NCI-H82 (cell line): ENCODE results near the gene FLT4.

Source experiments
- DNase-seq: peaks from one replicate; lab custom pipeline; 2025; lab: John Stamatoyannopoulos, UW

FLT4 gene

DNA sequence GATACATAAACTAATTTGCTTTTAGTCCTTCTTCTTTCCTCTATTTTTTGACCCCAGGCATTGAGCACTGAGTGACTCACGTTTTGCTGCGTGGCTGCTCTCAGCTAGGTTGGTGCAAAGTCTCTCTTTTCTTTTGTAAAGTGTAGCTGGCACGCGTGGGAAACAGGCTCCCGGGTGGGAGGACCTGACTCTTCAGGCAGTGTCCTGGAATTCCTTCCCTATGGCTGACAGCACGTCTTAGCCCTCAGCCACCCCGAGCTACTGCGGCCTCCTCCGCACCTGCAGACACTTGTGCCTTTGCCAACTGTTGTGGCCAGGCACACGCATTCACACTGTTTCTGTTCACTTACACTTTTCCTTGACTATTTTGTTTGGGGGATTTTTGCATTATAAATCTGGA, 57.2 kb downstream of the FLT4 start:
- DNase-seq = no peak

DNA sequence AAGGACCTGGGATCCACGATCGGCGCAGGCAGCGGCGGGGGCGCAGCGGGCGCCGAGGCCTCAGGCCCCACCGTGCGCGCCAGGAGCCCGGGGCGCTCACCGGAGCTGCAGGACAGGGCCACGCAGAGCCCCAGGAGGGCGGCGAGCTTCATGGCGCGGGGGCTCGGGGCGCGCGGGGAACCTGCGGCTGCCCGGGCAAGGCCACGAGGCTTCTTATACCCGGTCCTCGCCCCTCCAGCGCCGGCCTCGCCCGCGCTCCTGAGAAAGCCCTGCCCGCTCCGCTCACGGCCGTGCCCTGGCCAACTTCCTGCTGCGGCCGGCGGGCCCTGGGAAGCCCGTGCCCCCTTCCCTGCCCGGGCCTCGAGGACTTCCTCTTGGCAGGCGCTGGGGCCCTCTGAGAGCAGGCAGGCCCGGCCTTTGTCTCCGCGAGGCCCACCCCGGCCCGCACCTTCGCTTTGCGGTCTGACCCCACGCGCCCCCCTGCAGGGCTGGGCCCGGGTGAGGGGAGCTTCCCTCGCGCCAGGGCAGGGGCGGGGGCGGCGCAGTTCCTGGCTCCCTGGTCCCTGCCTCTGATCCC, 58.0 kb downstream of the FLT4 start, which contains the start of gene SCGB3A1:
SCGB3A1 (minus strand) TSS at position 189 of the 577 bp plus-strand sequence; CDS start at position 152, 37 bp downstream.
- no peak for DNase-seq

DNA sequence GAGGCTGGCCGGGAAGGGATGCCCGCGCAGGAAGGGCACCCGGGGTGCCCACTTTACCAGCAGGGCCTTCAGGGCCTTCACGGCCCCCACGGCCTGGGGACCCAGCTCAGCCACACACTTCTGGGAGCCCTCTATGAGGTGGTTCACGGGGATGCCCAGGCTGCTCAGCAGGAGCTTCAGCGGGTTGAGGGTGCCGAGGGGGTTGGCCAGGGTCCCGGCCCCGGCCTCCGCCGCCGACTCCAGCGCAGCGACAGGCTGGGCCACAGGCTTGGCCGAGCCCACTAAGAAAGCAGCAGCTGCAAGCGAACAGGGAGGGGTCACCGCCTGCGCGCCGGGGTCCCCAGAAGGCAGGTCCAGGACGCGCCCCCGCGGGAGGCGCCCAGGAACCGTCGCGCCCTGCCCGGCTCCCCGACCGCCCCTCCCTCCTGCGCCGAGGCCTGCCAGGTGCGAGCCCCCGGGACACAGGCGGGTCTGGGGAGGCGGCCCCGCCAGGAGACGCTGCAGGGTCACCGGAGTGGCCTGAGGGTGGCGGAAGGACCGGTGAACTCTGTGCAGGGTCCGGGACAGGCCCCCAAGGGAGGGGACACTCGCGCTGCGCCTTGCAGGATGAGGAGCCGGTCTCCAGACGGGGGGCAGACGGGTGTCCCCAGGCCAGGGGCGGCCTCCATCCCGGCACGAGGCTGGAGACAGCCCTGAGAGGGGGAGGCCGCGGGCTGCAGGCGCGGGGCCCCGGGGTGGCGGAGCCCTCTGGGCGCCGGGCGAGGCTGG, 58.7 kb downstream of the FLT4 start:
- no peak for DNase-seq

DNA sequence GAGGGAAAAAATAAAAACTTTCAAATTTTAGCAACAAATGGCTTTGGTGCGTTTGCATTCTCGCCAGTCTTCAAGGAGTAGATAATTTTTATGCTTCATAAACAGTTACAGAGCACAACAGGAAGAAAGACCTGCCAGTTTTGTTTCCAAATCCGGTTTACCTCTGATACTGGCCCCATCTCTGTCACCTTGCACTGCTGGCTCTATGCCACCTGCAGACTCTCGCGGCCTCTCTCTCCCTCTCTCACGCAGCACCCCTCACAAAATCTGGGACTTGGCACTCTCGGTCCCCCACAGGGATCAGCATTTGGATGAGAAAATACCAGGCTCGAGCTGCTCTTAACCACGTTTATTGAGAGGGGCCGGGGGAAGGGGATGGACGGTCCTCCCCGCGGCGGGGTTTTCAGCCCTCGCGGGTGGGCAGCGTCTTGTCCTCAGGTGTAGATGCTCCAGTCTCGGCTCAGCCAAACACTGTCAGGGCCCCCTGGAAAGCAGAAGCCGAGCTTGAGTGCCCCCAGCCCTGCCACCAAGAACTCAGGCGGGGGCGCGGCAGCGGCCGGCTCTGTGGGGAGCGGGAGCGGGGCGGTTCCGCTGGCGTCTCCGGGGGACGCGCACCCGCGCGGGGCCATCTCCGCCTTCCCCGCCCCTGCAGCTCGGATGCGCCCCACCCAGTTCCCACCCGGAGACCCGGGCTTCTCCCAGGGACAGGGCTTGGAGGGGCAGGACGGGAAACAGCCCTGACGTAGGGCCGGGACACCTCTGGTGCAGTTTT, 59.4 kb downstream of the FLT4 start:
- no peak for DNase-seq

DNA sequence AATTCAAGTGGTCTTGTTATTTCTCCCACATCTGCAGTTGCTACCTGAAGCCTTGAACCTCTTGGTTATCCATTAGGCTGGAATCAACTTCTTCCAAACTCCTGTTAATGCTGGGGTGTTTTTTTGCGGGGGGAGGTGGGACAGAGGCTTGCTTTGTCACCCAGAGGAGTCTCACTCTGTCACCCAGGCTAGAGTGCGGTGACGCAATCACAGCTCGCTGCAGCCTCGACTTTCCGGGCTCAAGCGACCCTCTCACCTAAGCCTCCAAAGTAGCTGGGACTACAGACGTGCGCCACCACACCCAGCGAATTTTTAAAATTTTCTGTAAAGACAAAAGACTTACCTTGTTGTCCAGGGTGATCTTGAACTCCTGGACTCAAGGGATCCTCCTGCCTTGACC, 62.5 kb downstream of the FLT4 start:
- no peak for DNase-seq

DNA sequence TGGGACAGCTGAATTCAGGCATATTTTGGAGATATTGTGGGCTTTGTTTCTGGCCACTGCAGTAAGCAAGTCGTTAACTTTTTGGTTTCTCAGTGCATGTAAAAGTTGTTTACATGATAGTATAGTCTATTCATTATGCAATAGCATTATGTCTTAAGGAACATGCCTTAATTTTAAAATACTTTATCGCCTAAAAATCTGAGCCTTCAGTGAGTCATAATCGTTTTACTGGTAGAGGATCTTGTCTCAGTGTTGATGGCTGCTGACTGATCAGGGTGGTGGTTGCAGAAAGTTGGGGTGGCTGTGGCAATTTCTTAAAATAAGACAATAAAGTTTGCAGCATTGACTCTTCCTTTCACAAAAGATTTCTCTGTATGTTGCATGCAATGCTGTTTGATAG, 63.2 kb downstream of the FLT4 start:
- DNase-seq = no peak

DNA sequence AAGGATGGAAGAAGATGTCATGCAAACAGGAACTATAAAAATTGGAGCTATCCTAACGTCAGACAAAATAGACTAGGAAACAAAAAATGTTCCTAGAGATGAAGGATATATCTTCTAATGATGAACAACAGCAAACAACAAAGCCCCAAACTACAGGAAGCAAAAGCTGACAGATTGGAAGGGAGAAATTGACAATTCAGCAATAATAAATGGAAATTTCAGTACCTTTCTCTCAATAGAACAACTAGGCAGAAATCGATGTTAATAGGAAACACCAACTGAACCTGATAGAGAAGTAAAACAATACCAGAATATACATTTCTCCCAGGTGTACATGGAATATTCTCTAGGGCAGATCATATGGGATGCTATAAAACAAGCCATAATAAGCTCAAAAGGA, 65.7 kb downstream of the FLT4 start:
- no peak for DNase-seq

DNA sequence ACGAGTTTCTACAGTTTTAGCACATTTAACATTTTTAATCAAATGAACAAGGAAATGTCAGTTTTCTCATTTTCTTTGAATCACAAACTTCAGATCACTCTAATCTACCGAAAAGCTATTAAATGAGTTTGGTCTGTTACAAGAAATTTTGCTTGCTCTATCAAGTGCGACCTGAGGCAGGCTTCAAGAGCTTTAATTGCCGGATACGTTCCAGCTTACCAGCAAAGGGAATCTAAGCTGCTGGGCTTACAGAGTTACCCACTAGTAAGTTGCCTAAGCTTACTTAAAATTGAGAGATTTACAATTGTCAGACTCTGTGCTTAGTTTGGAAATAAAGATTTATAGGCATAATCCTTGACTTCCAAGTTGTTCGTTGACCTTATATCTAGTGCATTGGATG, 68.7 kb downstream of the FLT4 start:
- peak; percentile 12 for DNase-seq

DNA sequence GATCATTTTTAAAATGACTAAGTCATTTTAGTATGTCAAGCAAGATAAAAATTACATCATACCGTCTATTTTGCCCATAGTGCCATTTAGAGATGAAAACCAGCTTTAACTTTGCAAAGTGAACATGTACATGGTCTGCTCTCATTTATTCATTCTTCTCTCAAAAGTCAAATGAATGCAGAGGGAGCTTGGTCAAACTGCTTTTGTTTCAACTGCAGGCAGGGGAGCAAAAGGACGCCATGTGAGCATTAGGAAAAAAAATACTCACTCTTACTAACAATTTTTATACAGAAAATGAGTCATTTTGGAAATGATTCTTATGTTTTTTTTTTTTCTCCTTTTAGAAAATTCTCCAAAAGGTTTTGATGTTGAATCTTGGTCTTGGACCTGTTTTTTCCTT, 73.8 kb downstream of the FLT4 start:
- no peak for DNase-seq

DNA sequence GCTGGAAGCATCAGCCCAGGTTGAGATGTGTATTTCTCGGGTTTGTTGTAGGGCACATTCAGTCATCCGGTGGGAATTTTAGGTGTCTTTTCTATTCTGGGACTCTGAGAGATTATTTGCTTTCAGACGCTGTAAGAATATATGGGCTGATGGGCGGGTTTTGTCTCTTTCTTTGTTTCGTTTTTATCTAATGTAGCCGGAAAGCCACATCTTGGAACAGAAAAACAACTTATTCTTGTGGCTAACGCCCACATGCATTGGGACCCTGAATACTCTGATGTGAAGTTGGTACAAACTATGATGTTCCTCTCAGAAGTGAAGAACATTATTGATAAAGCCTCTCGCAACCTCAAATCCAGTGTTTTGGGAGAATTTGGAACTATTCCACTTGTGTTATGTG, 80.5 kb downstream of the FLT4 start:
- no peak for DNase-seq

DNA sequence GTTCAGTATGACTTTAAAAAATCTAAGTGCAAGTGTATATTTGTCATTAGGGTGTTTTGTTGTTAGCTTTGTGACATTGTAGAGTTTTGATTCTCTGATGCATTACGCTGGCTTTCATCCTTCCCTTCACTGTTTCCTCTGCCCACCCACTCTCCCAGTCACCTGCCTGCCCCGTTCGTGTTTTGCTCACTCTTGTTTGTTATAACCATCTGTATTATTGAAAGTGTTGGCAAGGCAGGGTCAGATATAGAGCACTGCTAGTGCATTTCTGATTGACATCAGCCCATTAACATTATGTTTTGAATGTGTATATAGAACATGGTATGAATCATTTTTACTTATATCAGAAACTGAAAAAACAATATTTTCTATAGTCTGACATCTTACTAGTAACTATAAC, 85.4 kb downstream of the FLT4 start:
- DNase-seq = no peak

DNA sequence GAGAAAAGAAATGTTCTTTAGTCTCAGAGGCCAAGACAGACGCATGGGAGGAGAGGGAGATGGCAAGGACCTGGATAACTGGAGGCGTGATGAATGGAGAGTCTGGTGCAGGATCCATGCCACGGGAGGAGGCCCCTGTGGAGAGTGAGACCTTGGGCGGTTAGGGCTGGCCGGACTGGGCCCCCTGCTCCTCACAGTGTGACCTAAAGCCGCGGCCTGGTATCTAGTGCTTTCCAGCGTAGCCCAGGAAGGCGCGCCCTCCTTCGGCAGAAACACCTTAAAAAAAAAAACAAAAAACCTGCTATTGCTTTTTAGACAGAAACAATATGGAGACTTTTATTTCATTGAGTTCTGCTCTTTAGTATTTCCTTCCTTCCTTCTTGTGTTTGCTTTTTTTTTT, 91.2 kb downstream of the FLT4 start:
- DNase-seq = no peak

DNA sequence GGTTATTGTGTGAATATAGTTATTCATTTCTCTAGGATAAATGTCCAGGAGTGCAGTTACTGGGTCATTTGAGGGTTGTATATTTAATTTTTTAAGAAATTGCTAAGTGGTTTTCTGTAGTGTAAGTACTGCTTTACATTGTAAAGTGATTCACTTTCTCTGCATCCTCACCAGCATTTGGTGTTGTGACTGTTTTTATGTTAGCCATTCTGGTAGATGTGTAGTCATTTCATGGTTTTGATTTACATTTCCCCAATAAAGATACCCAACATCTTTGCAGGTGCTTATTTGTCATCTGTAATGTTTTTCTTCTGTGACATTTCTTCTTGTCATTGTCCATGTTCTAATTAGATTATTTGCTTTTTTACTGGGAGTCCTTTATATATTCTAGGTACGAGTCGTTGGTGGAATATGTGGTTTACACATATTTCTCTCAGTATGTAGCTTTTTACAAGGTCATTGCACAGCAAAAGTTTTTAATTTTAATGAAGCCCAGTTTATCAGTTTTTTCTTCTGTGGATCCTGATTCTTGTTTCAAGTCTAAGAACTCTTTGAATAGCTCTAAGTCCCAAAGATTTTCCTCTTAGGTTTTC, 92.1 kb downstream of the FLT4 start:
- DNase-seq = no peak

DNA sequence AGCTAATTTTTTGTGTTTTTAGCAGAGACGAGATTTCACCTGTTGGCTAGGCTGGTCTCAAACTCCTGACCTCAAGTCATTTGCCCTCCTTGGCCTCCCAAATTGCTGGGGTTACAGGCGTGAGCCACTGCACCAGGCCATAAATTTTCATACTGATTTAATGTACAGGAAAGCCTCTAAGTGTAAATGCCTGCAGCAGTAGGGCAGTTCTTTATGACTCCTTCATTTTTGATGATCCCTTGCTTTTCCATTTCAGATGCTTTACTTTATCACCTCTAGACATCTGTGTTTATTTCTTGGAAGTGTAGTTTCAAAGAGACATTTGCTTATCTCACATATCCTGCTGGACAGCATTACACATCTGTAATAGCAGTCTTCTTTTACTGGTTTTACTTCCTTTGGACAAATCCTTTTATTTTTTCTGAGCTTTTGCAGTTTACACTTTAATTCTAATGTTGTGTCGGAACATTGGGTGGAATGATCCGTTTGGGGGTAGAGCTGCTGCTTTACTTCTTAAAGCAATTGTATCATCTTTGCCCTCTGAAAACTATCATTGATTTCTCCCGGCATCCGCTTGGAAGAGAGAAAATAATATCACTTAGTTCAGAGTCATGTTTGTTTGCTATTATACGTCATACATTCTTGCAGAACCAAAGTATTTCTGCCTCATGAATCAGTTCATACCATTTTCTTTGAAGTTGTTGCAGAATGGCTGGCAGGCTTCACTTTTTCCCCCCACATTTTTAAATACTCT, 94.1 kb downstream of the FLT4 start:
- no peak for DNase-seq

DNA sequence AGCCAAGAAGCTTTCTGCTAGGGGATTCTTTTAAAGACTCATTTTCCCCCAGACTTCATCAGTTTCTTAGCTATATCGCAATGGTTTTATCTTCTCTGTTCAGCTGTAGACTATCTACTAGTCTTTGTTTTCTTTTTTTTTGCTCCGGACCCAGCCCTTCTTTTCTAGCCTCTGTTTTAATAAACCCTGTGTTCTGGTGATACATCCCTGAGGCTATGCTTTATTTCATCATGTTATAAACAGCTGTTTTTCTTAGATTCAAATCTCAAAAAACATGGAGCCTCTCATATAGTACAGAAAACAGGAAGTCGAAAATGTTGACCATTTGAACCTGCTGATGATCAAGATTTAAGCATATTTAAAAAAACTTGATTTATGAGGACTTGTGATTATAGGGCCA, 95.9 kb downstream of the FLT4 start:
- DNase-seq = no peak
